NB4 (cell line): ENCODE measurements around the gene MAP2K7.

Experiments used
- DNase-seq: peaks from one replicate; pipeline ENCODE4 v3.0.0; 2010; ENCODE audit warnings: low read depth
- H3K4me3 ChIP-seq: one replicate; pipeline ENCODE4 v1.5.1; 2011; ENCODE audit warnings: mild to moderate bottlenecking, low read depth, low read length, moderate library complexity
- MYC ChIP-seq: IDR thresholded peaks from 2 replicates; pipeline ENCODE4 v1.6.1; 2011; ENCODE audit warnings: low read depth, low read length
- POLR2A ChIP-seq: IDR thresholded peaks from 2 replicates; pipeline ENCODE4 v1.6.1; 2011; ENCODE audit warnings: mild to moderate bottlenecking; ENCODE audit not compliant: insufficient read length; ENCODE audit errors: extremely low read depth
- TF ChIP-seq, protein P1 (sequence below): IDR thresholded peaks from one replicate; pipeline ENCODE4 v1.5.1; 2012; ENCODE audit warnings: low read depth, low read length
- TF ChIP-seq, protein P2 (sequence below): IDR thresholded peaks from 2 replicates; pipeline ENCODE4 v1.6.1; 2011; ENCODE audit warnings: low read depth, low read length

MAP2K7 gene

DNA sequence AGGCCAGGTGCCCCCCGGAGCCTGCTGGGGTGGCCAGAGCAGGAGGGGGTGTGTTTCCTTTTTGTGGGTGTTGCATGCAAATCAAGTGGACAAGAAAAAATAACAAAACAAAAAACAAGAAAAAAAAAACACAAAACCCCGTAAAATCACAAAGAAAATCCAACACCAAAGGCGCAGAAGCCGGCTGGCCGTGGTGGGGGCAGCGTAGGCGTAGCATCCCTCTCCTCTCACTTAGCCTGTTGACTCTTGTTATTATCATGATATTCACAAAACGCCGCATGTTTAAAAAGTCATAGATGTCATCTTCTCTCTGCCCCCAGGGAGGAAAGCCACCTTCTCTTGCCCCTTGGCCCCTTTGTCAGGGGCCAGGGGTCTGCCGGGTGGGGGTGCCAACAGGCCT, 10.0 kb downstream of the MAP2K7 start:
- H3K4me3 ChIP-seq = no peak overlapping the region
- TF ChIP-seq, protein P1, sequence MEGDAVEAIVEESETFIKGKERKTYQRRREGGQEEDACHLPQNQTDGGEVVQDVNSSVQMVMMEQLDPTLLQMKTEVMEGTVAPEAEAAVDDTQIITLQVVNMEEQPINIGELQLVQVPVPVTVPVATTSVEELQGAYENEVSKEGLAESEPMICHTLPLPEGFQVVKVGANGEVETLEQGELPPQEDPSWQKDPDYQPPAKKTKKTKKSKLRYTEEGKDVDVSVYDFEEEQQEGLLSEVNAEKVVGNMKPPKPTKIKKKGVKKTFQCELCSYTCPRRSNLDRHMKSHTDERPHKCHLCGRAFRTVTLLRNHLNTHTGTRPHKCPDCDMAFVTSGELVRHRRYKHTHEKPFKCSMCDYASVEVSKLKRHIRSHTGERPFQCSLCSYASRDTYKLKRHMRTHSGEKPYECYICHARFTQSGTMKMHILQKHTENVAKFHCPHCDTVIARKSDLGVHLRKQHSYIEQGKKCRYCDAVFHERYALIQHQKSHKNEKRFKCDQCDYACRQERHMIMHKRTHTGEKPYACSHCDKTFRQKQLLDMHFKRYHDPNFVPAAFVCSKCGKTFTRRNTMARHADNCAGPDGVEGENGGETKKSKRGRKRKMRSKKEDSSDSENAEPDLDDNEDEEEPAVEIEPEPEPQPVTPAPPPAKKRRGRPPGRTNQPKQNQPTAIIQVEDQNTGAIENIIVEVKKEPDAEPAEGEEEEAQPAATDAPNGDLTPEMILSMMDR = no peak
- no peak for TF ChIP-seq POLR2A
- TF ChIP-seq, protein P2, sequence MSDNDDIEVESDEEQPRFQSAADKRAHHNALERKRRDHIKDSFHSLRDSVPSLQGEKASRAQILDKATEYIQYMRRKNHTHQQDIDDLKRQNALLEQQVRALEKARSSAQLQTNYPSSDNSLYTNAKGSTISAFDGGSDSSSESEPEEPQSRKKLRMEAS = no peak
- no peak for TF ChIP-seq MYC
- DNase-seq = no peak

- no peak for DNase-seq
- no peak overlapping the region for H3K4me3 ChIP-seq
- TF ChIP-seq POLR2A (no peak), MYC (no peak)
- TF ChIP-seq, protein P2 = no peak
- TF ChIP-seq, protein P1 = no peak
Observed at GRCh38 chr19:7914099-7914498, 10.4 kb downstream of the MAP2K7 start.

- TF ChIP-seq POLR2A = no peak
- TF ChIP-seq, protein P2 = no peak
- TF ChIP-seq, protein P1 = no peak
- TF ChIP-seq MYC = no peak
- DNase-seq = no peak
- no peak within 1 kb of the TSS for H3K4me3 ChIP-seq
Observed at GRCh38 chr19:7914598-7915045, 10.9 kb downstream of the MAP2K7 start, which contains the start of gene TGFBR3L. TSS of gene TGFBR3L (plus strand) at chr19:7914830.

DNA sequence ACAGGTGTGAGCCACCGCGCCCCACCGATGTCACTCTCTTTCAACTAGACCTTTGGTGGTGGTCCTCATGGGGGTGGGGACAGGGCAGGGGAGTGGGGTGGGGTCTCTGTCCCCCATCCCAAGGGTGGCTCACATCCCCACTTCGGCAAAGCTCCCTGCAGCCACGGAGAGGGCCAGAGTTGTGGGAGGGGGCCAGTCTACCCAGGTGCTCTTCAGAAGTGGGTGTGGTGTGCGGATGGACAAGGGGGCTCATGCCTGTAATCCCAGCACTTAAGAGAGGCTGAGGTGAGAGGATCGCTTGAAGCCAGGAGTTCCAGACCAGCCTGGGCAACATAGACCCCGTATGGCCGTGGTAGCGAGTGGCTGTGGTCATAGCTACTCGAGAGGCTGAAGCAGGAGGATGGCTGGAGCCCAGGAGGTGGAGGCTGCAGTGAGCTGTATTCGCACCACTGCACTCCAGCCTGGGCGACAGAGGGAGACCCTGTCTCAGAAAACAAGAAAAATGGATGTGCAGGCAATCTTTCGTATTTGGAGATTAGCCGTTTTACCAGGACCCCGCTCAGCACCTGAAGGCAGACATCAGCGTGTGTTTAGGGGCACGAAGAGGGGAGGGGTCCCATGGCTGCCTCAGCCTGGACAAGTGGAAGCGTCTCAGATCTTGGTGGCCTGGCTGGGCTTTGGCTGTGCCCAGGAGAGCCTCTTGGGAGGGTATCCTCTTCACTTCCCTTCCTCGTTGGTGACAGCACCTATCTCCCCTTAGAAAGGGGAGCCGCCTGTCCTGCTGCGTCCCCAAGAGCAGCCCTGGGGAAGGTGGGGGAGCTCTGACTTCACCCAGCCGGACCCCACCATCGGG, 11.8 kb downstream of the MAP2K7 start:
- no peak for TF ChIP-seq POLR2A
- TF ChIP-seq MYC = no peak
- TF ChIP-seq, protein P2 = no peak
- TF ChIP-seq, protein P1 = no peak
- H3K4me3 ChIP-seq = no peak overlapping the region
- no peak for DNase-seq

DNA sequence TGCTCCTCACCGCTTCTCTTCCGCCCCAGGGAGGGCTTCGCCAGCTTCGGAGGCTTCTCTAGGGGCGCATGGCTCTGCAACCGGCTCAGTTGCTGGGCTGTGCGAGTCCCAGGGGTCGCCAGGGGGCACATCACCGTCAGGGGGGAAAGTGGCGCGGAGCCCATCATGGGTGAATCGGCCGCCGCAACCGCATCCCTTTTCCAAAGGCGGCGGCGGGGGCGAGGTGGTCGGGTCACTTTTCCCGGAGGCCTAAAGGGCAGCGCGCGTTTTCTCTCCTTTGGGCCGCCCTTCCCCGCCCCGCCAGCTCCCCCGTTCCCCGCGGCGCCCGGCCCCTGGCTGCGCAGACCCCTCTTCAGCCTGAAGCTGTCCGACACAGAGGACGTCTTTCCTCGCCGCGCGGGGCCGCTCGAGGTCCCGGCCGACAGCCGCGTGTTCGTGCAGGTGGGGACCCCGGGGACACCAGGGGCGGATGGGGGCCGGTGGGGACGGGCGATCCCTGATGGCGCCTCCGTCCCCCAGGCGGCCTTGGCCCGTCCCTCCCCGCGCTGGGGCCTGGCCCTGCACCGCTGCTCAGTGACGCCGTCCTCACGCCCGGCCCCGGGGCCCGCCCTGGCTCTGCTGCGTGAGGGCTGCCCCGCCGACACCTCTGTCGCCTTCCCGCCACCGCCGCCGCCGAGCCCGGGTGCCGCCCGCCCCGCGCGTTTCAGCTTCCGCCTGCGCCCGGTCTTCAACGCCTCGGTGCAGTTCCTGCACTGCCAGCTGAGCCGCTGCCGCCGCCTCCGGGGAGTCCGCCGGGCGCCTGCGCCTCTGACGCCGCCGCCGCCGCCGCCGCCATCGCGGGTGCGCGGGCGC, 12.7 kb downstream of the MAP2K7 start:
- TF ChIP-seq, protein P2 = no peak
- TF ChIP-seq, protein P1 = no peak
- TF ChIP-seq MYC (no peak), POLR2A (no peak)
- H3K4me3 ChIP-seq = no peak overlapping the region
- peak; percentile 52 for DNase-seq
